ENCODE data around the gene UNC13B. TPM values are rescaled to one million over a fixed set of nuclear protein-coding genes. Genes with fewer than 3 reads are reported as not detected.

UNC13B gene
- total RNA-seq, 4 donors from 2014 or later: 20.6 to 30.5 (median 25.3) TPM

DNA sequence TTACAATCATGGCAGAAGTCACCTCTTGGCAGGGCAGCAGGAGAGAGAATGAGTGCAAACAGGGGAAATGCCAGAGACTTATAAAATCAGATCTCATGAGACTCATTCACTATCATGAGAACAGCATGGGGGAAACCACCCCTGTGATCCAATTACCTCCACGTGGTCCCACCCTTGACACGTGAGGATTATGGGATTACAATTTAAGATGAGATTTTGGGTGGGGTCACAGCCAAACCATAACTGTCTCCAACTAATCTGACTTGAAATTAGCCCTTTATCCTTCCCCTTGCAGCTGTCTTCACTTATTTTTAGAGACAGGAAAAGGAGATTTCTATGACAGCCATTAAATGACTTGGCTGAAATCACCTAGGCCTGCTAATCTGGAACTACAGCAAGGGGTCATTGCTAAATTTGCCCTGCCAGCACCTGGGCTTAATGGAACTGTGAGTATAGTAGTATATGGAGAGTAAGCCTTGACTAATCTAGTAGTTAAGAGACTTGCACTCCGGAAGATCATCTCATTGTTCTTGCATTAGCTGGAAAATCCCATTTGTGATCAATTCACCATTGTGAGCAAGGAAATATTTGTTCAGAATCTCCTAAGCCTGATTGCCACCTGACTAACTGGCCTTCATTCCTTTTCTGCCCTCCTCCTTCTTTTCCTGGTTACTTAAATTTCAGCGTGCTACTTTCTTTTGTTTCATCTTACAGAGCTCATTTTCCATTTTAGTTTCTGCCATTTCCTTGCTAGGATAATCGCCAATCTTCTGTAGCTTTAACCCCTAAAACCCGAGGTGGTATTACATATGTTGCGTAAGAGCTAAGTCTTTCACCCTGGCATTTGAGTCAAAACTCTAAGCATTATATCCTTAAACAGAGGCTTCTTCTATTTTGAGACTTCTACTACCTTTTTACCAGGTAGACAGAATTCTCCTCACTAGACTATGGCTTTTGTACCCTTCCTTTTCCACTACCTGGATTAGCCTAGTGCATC is 262.8 kb downstream of the UNC13B start:
- no peak for ATAC-seq (ENCODE audit: low FRiP score)
- TF ChIP-seq, protein P1, sequence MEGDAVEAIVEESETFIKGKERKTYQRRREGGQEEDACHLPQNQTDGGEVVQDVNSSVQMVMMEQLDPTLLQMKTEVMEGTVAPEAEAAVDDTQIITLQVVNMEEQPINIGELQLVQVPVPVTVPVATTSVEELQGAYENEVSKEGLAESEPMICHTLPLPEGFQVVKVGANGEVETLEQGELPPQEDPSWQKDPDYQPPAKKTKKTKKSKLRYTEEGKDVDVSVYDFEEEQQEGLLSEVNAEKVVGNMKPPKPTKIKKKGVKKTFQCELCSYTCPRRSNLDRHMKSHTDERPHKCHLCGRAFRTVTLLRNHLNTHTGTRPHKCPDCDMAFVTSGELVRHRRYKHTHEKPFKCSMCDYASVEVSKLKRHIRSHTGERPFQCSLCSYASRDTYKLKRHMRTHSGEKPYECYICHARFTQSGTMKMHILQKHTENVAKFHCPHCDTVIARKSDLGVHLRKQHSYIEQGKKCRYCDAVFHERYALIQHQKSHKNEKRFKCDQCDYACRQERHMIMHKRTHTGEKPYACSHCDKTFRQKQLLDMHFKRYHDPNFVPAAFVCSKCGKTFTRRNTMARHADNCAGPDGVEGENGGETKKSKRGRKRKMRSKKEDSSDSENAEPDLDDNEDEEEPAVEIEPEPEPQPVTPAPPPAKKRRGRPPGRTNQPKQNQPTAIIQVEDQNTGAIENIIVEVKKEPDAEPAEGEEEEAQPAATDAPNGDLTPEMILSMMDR (IDR thresholded peaks at IDR 0.05): no peak
- DNase-seq (ENCODE audit: low spot score): no peak

DNA sequence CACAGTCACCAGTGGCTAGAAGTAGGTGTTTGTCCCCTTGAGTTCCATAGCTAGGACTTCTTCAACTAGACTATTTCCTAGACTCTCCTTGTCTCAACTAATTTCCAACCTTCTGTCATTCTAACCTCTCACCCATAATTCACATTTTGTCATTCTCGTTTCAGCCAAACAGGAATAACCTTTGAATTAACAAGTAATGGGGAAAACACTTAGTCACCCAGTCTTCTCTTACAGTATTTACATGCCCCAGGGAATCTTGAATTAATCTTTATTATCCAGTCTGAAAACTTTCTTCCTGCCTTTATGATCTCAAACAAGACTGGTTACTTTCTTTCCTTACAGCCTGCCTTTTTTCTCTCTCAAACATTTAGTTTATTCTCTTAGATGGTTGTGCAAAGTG is 264.8 kb downstream of the UNC13B start:
- TF ChIP-seq, protein P1 (IDR thresholded peaks at IDR 0.05): no peak
- DNase-seq (ENCODE audit: low spot score) (no peak), ATAC-seq (ENCODE audit: low FRiP score) (no peak)

DNA sequence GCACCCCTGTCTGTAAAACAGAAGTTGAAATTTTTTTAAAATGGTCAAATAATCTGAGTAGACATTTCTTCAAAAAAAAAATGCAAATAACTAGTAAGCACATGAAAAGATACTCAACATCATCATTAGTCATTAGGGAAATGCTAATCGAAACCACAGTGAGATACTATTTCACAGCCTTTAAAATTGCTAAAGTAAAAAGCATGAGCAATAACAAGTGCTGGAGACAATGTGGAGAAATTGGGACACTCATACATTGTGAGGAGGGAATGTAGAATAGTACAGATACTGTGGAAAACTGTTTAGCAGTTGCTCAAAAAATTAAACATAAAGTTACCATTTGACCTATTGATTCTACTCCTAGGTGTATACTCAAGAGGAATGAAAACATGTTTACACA is 269.7 kb downstream of the UNC13B start:
- no peak for ATAC-seq (ENCODE audit: low FRiP score)
- no peak for DNase-seq (ENCODE audit: low spot score)
- TF ChIP-seq, protein P1 (IDR thresholded peaks at IDR 0.05): no peak

DNA sequence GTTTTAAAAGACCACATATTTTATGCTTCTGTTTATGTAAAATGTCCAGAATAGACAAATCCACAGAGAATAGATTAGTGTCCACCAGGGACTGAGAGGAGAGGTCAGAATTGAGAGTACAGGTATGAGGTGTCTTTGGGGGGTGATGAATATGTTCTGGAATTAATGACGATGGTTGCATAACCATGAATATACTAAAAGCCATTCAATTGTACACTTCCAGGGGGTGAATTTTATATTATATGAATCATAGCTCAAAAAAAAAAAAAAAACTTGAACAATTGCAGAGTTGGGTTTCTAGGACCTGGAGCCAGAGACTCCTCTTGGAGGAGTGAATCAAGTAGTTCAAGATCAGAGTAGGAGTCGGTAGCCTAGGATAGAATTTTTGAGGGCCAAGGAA is 270.3 kb downstream of the UNC13B start:
- ATAC-seq (ENCODE audit: low FRiP score) (no peak), DNase-seq (ENCODE audit: low spot score) (no peak)
- TF ChIP-seq, protein P1 (IDR thresholded peaks at IDR 0.05): no peak

DNA sequence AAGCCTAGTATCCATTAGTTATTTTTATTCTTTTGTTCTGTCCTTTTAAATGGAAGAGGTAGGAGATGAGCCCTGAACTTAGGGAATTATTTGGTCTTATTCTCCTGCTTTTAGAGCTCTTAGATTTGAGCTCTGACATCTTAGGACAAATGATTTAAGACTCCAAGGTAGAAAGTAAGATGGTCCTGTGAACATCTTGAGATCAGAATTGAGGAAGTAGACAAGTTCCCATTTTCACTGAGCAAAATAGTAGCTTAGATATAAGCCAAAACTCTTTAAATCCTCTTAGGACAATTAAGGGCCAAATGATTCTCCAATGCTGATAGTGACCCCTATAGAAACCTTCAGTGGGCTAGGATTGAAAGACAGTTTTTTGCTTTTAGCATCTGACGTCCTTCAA is 275.1 kb downstream of the UNC13B start:
- TF ChIP-seq, protein P1 (IDR thresholded peaks at IDR 0.05): no peak
- ATAC-seq (ENCODE audit: low FRiP score): no peak

DNA sequence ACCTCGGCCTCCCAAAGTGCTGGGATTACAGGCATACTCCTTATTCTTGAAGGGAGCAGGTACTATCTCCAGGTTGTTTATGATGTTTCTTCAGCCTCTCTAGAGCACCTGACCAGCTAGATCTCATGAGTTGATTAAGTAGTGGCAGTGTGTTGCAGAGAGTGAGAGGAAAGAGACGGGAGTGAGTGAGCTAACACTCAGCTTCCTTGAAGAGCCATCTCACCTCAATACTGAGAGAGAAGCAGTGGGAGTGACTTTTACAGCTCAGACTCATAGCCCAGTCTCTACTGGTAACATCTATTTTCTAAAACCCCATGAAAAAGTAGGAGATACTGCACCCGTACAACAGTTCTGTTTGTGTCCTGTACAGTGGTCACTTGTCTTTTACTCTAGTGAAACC is 284.2 kb downstream of the UNC13B start:
- TF ChIP-seq, protein P1 (IDR thresholded peaks at IDR 0.05): no peak
- ATAC-seq (ENCODE audit: low FRiP score) (no peak), DNase-seq (ENCODE audit: low spot score) (no peak)

More for the DNA sequence above, 275.1 kb downstream of the UNC13B start:
- DNase-seq (ENCODE audit: low spot score): no peak

DNA sequence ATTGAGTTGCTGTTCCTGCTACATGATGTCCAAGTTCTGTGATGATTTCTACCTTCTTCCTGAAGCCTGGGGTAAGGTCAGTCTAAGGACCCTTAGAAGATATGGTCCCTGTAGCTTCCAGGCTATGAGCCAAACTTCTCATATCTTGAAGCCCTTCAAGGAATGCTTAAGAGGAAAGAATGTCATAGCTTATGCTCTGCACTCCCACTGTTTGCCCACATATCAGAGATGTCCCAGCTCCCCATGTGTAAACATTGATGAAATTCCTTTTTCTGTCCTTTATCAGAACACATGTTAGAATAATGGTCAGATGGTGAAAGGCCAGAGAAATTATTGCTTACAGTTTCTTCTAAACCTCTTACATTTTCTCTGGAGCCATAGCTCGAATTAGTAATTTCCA is 286.7 kb downstream of the UNC13B start:
- TF ChIP-seq, protein P1 (IDR thresholded peaks at IDR 0.05): no peak
- no peak for DNase-seq (ENCODE audit: low spot score)
- no peak for ATAC-seq (ENCODE audit: low FRiP score)

All from omental fat pad (tissue), 4 donors.